ENCODE results near the gene SIRT6.

GRCh38 chr19:4171676-4172075 is 10.7 kb downstream of the SIRT6 start:
- TF ChIP-seq CTCF (IDR thresholded peaks at IDR 0.05; ENCODE audit: extremely low read depth in 1 of 2, insufficient read depth in 1 of 2, low read depth in 1 of 2, low read length in 2 of 2), result no peak
- no peak for TF ChIP-seq POLR2A (IDR thresholded peaks at IDR 0.05; ENCODE audit: low read depth, low read length)
- no peak for TF ChIP-seq MAX (IDR thresholded peaks at IDR 0.05; ENCODE audit: insufficient read depth, insufficient read length)

All from endothelial cell of umbilical vein (primary cell).